Right ventricle myocardium superior (tissue), 1 donor: ENCODE data around the gene NLRP6. TPM values are rescaled to one million over a fixed set of nuclear protein-coding genes. Genes with fewer than 3 reads are reported as not detected.
"Not testable (repeated sequence)": the region's sequence is repeated elsewhere in the genome, so short reads cannot be mapped to it uniquely, and the experiment has no call there.

Experiments
- ATAC-seq: fragments of 200-7000 bp; cut with Tn5 transposase; one replicate; pipeline ENCODE4 v1.9.1; 2020; ENCODE audit warnings: mild to moderate bottlenecking; ENCODE audit not compliant: poor library complexity
- DNase-seq: peaks from one replicate; pipeline ENCODE4 v3.0.0-alpha.2; 2020
- intact Hi-C: fragments of 100-400 bp; cut with DNase I; formaldehyde crosslinking; loops from one replicate; pipeline ENCODE4 v1.11.2; 2022
- total RNA-seq: library from RNA; stranded (reverse); fragmentation: NEBNext Ultra II Directional; extraction: Animal tissue kit (Norgen Biotek cat#: 25700); gene quantifications from one replicate; pipeline ENCODE4 v1.2.1, GENCODE V29; 2021
- donor health status: DM: no; HTN: yes; CAD: no; lungs with severe emphysema.

The NLRP6 gene
- total RNA-seq, 1 donor from 2014 or later: 0.11 TPM

GRCh38 chr11:279040-279965 lies 1.1 kb downstream of the NLRP6 start:
- ATAC-seq: peak; percentile 61
- DNase-seq: peak; percentile 48

GRCh38 chr11:279966-280705 lies 1.9 kb downstream of the NLRP6 start:
- DNase-seq (peak; percentile 62), ATAC-seq (peak; percentile 40)
- intact Hi-C loops: no loop called here

More at GRCh38 chr11:279040-279965, 1.1 kb downstream of the NLRP6 start:
- intact Hi-C loops: no loop called here

GRCh38 chr11:280706-281485 lies 2.7 kb downstream of the NLRP6 start:
- DNase-seq: peak; percentile 63

DNA sequence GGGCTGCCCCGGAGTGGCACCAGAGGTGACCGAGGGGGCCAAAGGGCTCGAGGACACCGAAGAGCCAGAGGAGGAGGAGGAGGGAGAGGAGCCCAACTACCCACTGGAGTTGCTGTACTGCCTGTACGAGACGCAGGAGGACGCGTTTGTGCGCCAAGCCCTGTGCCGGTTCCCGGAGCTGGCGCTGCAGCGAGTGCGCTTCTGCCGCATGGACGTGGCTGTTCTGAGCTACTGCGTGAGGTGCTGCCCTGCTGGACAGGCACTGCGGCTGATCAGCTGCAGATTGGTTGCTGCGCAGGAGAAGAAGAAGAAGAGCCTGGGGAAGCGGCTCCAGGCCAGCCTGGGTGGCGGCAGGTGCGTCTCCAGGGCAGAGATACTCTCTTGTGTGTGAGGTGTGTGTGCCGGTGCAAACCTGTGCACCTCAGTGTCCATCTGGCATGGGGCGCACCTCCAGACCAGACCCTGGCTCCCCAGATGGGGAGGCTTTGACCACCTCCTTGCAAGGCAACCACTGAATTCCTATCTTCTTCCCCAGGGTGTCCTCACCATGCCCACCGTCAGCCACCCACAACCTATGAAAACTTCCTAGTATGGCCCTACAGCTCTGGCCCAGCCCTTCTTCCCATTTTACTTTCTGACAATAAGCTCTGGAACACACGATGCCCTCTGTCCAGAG lies 3.4 kb downstream of the NLRP6 start:
- intact Hi-C loops: no loop called here
- ATAC-seq: no peak
- DNase-seq: peak; percentile 29

More at GRCh38 chr11:280706-281485, 2.7 kb downstream of the NLRP6 start:
- intact Hi-C loops: no loop called here
- ATAC-seq: no peak

GRCh38 chr11:282171-282570 lies 4.0 kb downstream of the NLRP6 start:
- DNase-seq: peak; percentile 24
- intact Hi-C loops: no loop called here
- ATAC-seq: no peak

DNA sequence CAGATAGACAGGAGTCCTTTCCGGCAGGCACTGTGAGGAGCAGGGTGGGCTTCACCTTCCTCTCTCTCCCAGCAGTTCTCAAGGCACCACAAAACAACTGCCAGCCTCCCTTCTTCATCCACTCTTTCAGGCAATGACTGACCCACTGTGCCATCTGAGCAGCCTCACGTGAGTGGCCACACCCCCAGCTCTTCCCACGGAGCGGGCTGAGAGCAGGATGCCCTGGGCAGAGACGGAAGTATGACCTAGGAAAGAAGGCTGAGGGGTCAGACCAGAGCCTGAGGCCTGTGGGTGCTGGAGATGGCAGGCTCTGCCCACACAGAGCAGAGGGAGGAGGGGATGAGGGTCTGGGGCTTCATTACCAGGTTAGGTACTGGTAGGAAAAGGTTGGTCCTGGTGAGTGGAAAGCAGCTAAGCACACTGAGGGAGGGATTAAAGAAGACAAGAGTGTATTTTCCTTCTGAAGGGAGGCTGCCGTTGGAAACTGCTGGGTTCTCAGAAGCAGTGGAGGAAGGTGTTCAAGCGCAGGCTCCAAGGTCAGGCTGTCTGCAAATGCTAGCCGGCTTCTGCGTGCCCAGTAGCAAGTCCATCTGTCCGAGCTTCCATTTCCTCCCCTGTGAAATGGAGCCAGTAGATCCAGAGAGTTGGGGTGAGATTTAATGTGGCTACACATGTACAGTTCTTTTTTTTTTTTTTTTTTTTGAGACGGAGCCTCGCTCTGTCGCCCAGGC lies 4.6 kb downstream of the NLRP6 start:
- DNase-seq (peak; percentile 27), ATAC-seq (no peak)
- intact Hi-C loops: no loop called here

GRCh38 chr11:283405-284104 lies 5.3 kb downstream of the NLRP6 start:
- intact Hi-C loops: no loop called here

GRCh38 chr11:284105-285020 lies 6.2 kb downstream of the NLRP6 start:
- intact Hi-C loops: no loop called here
- ATAC-seq (no peak), DNase-seq (peak; percentile 24)

More at GRCh38 chr11:283405-284104, 5.3 kb downstream of the NLRP6 start:
- ATAC-seq (no peak), DNase-seq (peak; percentile 10)

DNA sequence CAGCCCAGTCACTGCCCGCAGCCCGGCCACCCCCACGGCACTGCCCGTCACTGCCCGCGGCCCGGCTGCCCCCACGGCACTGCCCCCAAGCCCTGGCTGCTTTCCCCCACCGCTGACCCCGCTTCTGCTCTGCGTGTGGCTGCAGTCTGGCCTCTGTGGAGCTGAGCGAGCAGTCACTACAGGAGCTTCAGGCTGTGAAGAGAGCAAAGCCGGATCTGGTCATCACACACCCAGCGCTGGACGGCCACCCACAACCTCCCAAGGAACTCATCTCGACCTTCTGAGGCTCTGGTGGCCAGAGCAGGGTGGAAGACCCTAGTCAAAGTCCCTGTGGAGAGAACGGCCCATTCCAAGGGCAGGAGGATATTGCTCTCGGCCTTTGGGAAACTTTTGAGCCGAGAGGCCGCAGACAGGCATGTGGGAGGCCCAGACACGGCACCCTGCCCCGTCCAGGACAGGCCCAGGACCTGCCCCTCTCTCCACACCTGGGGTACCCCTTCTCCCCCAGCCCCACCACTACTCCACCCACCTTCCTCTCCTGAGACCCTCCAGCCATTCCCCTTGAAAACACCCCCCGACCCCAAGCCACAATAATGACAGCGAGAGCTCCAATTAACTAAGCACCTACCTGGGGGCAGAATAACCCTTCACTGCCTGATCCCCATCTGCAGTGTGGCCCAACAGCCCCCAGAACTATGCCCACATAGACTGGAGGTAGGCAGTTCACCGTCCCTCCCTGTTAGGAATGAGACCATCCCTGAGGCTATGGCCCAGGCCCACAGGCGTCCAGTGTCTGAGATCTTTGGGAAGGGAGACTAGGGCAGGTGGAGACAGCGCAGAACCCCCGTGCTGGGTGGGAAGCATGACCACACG lies 7.0 kb downstream of the NLRP6 start:
- intact Hi-C loops: no loop called here
- ATAC-seq (no peak), DNase-seq (peak; percentile 19)

GRCh38 chr11:285894-286220 lies 7.7 kb downstream of the NLRP6 start:
- intact Hi-C loops: no loop called here
- no peak for ATAC-seq
- peak; percentile 11 for DNase-seq

DNA sequence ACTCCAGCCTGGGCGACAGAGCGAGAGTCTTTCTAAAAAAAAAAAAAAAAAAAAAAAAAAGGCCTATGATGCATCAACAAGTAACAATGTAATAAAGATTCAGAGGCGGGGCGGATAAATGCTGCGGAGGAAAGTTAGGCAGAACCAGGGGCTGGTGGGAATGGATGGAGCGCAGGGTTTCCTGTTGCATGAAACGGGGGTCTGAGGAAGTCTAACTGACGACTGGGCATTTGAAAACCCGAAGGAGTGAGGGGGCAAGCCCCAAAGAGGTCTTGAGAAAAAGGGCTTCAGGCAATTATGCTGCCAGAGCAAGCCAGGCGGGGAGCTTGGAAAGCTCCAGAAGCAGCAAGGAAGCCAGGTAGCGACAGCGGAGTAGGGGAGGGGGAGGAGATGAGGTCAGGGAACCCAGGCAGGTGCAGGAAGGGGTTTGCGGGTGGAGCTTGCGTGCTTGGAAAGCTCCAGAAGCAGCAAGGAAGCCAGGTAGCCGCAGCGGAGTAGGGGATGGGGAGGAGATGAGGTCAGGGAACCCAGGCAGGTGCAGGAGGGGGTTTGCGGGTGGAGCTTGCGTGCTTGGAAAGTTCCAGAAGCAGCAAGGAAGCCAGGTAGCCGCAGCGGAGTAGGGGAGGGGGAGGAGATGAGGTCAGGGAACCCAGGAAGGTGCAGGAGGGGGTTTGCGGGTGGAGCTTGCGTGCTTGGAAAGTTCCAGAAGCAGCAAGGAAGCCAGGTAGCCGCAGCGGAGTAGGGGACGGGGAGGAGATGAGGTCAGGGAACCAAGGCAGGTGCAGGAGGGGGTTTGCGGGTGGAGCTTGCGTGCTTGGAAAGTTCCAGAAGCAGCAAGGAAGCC lies 9.0 kb downstream of the NLRP6 start:
- intact Hi-C loops, ATAC-seq: not testable (repeated sequence)
- DNase-seq: peak; percentile 29

GRCh38 chr11:287821-288477 lies 9.7 kb downstream of the NLRP6 start:
- peak; percentile 6 for ATAC-seq
- intact Hi-C loops: no loop called here
- DNase-seq: peak; percentile 50

DNA sequence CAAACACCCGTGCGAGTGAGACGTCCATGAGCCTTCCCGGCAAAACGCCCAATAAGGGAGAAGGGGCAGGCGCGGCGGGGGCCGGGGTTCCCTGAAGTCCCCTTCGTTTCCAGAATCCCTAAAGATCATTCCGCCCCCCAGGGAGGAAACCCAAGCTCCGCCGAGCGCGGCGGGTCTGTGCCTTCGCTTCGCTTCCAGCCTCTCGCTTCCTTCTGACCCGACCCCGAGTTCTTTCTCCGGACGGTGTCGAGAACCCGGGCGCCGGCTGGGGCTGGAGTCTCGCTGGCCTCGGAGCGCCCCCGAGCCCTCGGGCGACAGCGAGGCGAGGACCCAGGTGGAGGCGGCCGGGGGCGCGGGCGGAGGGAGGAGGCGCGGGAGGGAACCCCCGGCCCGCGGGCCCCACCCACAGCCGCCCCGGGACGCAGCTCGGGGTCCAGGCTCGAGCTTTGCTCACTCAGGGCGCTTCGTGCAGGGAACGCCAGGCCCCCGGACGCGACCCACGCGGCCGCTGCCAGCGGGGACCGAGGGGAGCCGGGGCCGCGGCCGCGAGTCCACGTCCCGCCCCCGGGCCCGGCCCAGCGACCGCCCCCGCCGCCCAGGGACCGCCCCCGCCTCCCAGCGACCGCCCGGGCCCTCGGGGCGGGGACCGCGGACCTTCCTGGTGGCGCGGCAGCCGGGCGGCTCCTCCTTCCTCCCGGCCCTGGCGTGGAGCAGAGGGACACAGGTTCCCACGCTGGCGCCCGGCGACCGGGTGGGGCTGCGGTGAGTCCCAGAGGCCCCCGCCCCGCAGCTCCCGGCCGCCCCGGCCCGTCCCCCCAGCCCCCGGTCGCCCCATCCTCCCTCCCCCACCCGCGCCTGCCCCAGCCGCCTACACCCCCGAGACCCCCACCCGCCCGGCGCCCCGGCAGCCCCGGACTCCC lies 10.5 kb downstream of the NLRP6 start, which contains the start of gene PGGHG:
PGGHG (plus strand) TSS at position 649 of the 920 bp plus-strand sequence. CDS start 691 bp downstream, outside the sequence.
- intact Hi-C loops: no loop called here
- ATAC-seq (peak; percentile 90), DNase-seq (peak; percentile 90)
